HepG2 (cell line): ENCODE results near the gene SOST. TPM values are rescaled to one million over a fixed set of nuclear protein-coding genes. Genes with fewer than 3 reads are reported as not detected.

Experiments
- ARNTL ChIP-seq: sonication (generic); formaldehyde crosslinking; IDR thresholded peaks from 2 replicates; pipeline ENCODE4 v1.4.0; 2020; ENCODE audit warnings: mild to moderate bottlenecking, missing genetic modification reagents
- CBX5 ChIP-seq: sonication (generic); formaldehyde crosslinking; IDR thresholded peaks from 2 replicates; pipeline ENCODE4 v1.4.0; 2020; ENCODE audit warnings: missing genetic modification reagents, borderline replicate concordance
- CSRNP1 ChIP-seq: sonication (generic); formaldehyde crosslinking; IDR thresholded peaks from 2 replicates; pipeline ENCODE4 v1.8.1; 2023; ENCODE audit warnings: mild to moderate bottlenecking, missing genetic modification reagents
- HDAC6 ChIP-seq: fragments of 200-600 bp; sonication (generic); IDR thresholded peaks from 2 replicates; pipeline ENCODE4 v1.7.0; 2017; ENCODE audit warnings: mild to moderate bottlenecking, antibody characterized with exemption, low read length, low read depth
- RBFOX2 ChIP-seq: fragments of 200-400 bp; formaldehyde crosslinking; IDR thresholded peaks from 2 replicates; pipeline ENCODE4 v1.6.1; 2017; ENCODE audit warnings: low read depth, mild to moderate bottlenecking, low read length
- RXRB ChIP-seq: IDR thresholded peaks from 2 replicates; pipeline ENCODE4 v1.6.1; 2016; ENCODE audit warnings: borderline replicate concordance, missing genetic modification reagents, missing compliant biosample characterization
- SNAPC5 ChIP-seq: sonication (generic); formaldehyde crosslinking; IDR thresholded peaks from 2 replicates; pipeline ENCODE4 v1.8.1; 2023; ENCODE audit warnings: mild to moderate bottlenecking, missing genetic modification reagents, borderline replicate concordance
- TEF ChIP-seq: sonication (generic); formaldehyde crosslinking; IDR thresholded peaks from 2 replicates; pipeline ENCODE4 v1.5.0; 2020; ENCODE audit warnings: missing genetic modification reagents
- ZMYM4 ChIP-seq: sonication (generic); formaldehyde crosslinking; IDR thresholded peaks from 2 replicates; pipeline ENCODE4 v1.8.1; 2023; ENCODE audit warnings: mild to moderate bottlenecking, missing genetic modification reagents
- ZNF335 ChIP-seq: sonication (generic); formaldehyde crosslinking; IDR thresholded peaks from 2 replicates; pipeline ENCODE4 v1.4.0; 2020; ENCODE audit warnings: missing genetic modification reagents
- ZNF446 ChIP-seq: sonication (generic); formaldehyde crosslinking; IDR thresholded peaks from 2 replicates; pipeline ENCODE4 v1.5.0; 2020; ENCODE audit warnings: mild to moderate bottlenecking, missing genetic modification reagents
- ZNF569 ChIP-seq: sonication (generic); formaldehyde crosslinking; IDR thresholded peaks from 2 replicates; pipeline ENCODE4 v1.5.0; 2020; ENCODE audit warnings: mild to moderate bottlenecking, missing genetic modification reagents, moderate library complexity, borderline replicate concordance
- ZNF737 ChIP-seq: sonication (generic); formaldehyde crosslinking; IDR thresholded peaks from 2 replicates; pipeline ENCODE4 v1.5.0; 2020; ENCODE audit warnings: missing genetic modification reagents, mild to moderate bottlenecking, borderline replicate concordance
- ZNF747 ChIP-seq: sonication (generic); formaldehyde crosslinking; IDR thresholded peaks from 2 replicates; pipeline ENCODE4 v1.8.1; 2023; ENCODE audit warnings: missing genetic modification reagents, mild to moderate bottlenecking, borderline replicate concordance
- ZNF780A ChIP-seq: sonication (generic); formaldehyde crosslinking; IDR thresholded peaks from 2 replicates; pipeline ENCODE4 v1.8.0; 2022; ENCODE audit warnings: mild to moderate bottlenecking, missing genetic modification reagents, moderate library complexity
- polyA plus RNA-seq, 8 experiments: library from polyadenylated mRNA; depleted of rRNA in 3 of 8; stranded (reverse) in 7 of 8; unstranded in 1 of 8; fragments of >200 nt; fragmentation: Illumina TruSeq in 4 of 8; extraction: Trizol in 4 of 8; gene quantifications; 2 replicates each; pipeline versions ENCODE4 v1.2.1 to v1.2.3, GENCODE V29; 2011 to 2016; ENCODE audit warnings: low read depth in 4 of 8, missing spikeins in 1 of 8, mixed read lengths in 1 of 8; ENCODE audit not compliant: insufficient read depth in 1 of 8
- total RNA-seq, 5 experiments: library from RNA; depleted of rRNA; stranded (reverse); fragments of >200 nt; fragmentation: Illumina TruSeq; extraction: Trizol; gene quantifications; 2 replicates each; pipeline ENCODE4 v1.2.3, GENCODE V29; 2016; ENCODE audit warnings: low read depth in 1 of 5
- TF ChIP-seq, protein P1 (sequence below): sonication (generic); formaldehyde crosslinking; IDR thresholded peaks from 2 replicates; pipeline ENCODE4 v1.4.0; 2020; ENCODE audit warnings: missing genetic modification reagents
- TF ChIP-seq, protein P2 (sequence below): sonication (generic); formaldehyde crosslinking; IDR thresholded peaks from 2 replicates; pipeline ENCODE4 v1.4.0; 2020; ENCODE audit warnings: missing genetic modification reagents
- TF ChIP-seq, protein P3 (sequence below): sonication (generic); formaldehyde crosslinking; IDR thresholded peaks from 2 replicates; pipeline ENCODE4 v1.8.0; 2022; ENCODE audit warnings: missing genetic modification reagents, mild to moderate bottlenecking, inconsistent platforms, borderline replicate concordance

SOST gene
- total and polyA plus RNA-seq, 2 of the 13 experiments (the other 11 are each of a cell fraction or from before 2014, with no cell fraction given): not detected

- peak; percentile 59; the same call in 1 of the 2 replicates for TF ChIP-seq ARNTL (CRISPR knock-in tag)
- no peak for TF ChIP-seq ZNF737
- peak; percentile 82; the same call in 1 of the 2 replicates for TF ChIP-seq RXRB (CRISPR knock-in tag)
- TF ChIP-seq RBFOX2: no peak
- TF ChIP-seq, protein P1, sequence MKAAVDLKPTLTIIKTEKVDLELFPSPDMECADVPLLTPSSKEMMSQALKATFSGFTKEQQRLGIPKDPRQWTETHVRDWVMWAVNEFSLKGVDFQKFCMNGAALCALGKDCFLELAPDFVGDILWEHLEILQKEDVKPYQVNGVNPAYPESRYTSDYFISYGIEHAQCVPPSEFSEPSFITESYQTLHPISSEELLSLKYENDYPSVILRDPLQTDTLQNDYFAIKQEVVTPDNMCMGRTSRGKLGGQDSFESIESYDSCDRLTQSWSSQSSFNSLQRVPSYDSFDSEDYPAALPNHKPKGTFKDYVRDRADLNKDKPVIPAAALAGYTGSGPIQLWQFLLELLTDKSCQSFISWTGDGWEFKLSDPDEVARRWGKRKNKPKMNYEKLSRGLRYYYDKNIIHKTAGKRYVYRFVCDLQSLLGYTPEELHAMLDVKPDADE: no peak
- no peak for TF ChIP-seq ZNF747
- TF ChIP-seq, protein P2, sequence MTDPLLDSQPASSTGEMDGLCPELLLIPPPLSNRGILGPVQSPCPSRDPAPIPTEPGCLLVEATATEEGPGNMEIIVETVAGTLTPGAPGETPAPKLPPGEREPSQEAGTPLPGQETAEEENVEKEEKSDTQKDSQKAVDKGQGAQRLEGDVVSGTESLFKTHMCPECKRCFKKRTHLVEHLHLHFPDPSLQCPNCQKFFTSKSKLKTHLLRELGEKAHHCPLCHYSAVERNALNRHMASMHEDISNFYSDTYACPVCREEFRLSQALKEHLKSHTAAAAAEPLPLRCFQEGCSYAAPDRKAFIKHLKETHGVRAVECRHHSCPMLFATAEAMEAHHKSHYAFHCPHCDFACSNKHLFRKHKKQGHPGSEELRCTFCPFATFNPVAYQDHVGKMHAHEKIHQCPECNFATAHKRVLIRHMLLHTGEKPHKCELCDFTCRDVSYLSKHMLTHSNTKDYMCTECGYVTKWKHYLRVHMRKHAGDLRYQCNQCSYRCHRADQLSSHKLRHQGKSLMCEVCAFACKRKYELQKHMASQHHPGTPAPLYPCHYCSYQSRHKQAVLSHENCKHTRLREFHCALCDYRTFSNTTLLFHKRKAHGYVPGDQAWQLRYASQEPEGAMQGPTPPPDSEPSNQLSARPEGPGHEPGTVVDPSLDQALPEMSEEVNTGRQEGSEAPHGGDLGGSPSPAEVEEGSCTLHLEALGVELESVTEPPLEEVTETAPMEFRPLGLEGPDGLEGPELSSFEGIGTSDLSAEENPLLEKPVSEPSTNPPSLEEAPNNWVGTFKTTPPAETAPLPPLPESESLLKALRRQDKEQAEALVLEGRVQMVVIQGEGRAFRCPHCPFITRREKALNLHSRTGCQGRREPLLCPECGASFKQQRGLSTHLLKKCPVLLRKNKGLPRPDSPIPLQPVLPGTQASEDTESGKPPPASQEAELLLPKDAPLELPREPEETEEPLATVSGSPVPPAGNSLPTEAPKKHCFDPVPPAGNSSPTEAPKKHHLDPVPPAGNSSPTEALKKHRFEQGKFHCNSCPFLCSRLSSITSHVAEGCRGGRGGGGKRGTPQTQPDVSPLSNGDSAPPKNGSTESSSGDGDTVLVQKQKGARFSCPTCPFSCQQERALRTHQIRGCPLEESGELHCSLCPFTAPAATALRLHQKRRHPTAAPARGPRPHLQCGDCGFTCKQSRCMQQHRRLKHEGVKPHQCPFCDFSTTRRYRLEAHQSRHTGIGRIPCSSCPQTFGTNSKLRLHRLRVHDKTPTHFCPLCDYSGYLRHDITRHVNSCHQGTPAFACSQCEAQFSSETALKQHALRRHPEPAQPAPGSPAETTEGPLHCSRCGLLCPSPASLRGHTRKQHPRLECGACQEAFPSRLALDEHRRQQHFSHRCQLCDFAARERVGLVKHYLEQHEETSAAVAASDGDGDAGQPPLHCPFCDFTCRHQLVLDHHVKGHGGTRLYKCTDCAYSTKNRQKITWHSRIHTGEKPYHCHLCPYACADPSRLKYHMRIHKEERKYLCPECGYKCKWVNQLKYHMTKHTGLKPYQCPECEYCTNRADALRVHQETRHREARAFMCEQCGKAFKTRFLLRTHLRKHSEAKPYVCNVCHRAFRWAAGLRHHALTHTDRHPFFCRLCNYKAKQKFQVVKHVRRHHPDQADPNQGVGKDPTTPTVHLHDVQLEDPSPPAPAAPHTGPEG (CRISPR knock-in tag): no peak
- TF ChIP-seq ZNF335 (CRISPR knock-in tag): 0 out of 2 replicates have a peak, but pooled peaks have one; percentile 40
- no peak for TF ChIP-seq HDAC6
- no peak for TF ChIP-seq ZMYM4
- TF ChIP-seq, protein P3, sequence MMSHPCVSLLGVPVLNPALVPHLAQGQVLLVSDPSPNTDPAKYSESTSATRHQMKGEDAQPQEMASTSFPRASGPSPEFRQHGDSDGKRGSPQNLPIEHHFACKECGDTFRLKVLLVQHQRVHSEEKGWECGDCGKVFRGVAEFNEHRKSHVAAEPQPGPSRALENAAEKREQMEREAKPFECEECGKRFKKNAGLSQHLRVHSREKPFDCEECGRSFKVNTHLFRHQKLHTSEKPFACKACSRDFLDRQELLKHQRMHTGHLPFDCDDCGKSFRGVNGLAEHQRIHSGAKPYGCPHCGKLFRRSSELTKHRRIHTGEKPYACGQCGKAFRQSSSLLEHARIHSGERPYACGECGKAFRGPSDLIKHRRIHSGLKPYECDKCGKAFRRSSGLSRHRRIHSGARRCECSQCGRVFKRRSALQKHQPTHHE (CRISPR knock-in tag): no peak
- TF ChIP-seq CSRNP1: peak; percentile 39; the same call in 1 of the 2 replicates
- TF ChIP-seq TEF (CRISPR knock-in tag): no peak
- TF ChIP-seq CBX5 (CRISPR knock-in tag): peak; percentile 42; the same call in 1 of the 2 replicates
- no peak for TF ChIP-seq ZNF446 (CRISPR knock-in tag)
- no peak for TF ChIP-seq ZNF569 (CRISPR knock-in tag)
- 0 out of 2 replicates have a peak, but pooled peaks have one; percentile 67 for TF ChIP-seq ZNF780A (CRISPR knock-in tag)
- TF ChIP-seq SNAPC5: 0 out of 2 replicates have a peak, but pooled peaks have one; percentile 80
Measured at GRCh38 chr17:43801844-43802243, 43.3 kb upstream of the SOST start (continued).
